Spleen (tissue), 11 donors: ENCODE data around the gene PRKCZ. TPM values are rescaled to one million over a fixed set of nuclear protein-coding genes. Genes with fewer than 3 reads are reported as not detected.

Experiments
- DNase-seq: peaks from one replicate; pipeline ENCODE4 v3.0.0-alpha.2; 2020
- H3K27ac ChIP-seq, 8 donors: fragments of 200-600 bp; sonication (generic) in 7 of 8; 1 replicate in 4 of 8; 2 replicates in 4 of 8; pipeline versions ENCODE4 v1.5.0 to v1.8.0; 2016 to 2021; ENCODE audit warnings: inconsistent platforms in 4 of 8, mild to moderate bottlenecking in 4 of 8, moderate library complexity in 1 of 8
- H3K27me3 ChIP-seq, 7 donors: fragments of 200-600 bp; sonication (generic) in 6 of 7; replicated peaks in 1 of 7; 1 replicate in 4 of 7; 2 replicates in 3 of 7; pipeline versions ENCODE4 v1.5.0 to v1.8.0; 2016 to 2021; ENCODE audit warnings: inconsistent platforms in 3 of 7, mild to moderate bottlenecking in 1 of 7
- H3K36me3 ChIP-seq, 6 donors: fragments of 200-600 bp; sonication (generic) in 5 of 6; 1 replicate in 4 of 6; 2 replicates in 2 of 6; pipeline versions ENCODE4 v1.5.0 to v1.8.0; 2016 to 2021; ENCODE audit warnings: inconsistent platforms in 2 of 6
- H3K4me1 ChIP-seq, 6 donors: fragments of 200-600 bp; sonication (generic) in 5 of 6; 1 replicate in 3 of 6; 2 replicates in 3 of 6; pipeline versions ENCODE4 v1.5.0 to v1.8.0; 2016 to 2021; ENCODE audit warnings: inconsistent platforms in 3 of 6
- H3K4me3 ChIP-seq, 8 donors: fragments of 200-600 bp; sonication (generic) in 7 of 8; 1 replicate in 4 of 8; 2 replicates in 4 of 8; pipeline versions ENCODE4 v1.5.0 to v1.8.0; 2016 to 2021; ENCODE audit warnings: inconsistent platforms in 4 of 8, mild to moderate bottlenecking in 4 of 8, moderate library complexity in 2 of 8
- H3K9me3 ChIP-seq, 8 donors: fragments of 200-600 bp; sonication (generic) in 7 of 8; 1 replicate in 4 of 8; 2 replicates in 4 of 8; pipeline versions ENCODE4 v1.5.0 to v1.8.0; 2016 to 2021; ENCODE audit warnings: inconsistent platforms in 4 of 8
- POLR2A ChIP-seq, 3 donors: fragments of 450-650 bp; IDR thresholded peaks; one replicate each; pipeline ENCODE4 v1.5.1; 2017; ENCODE audit warnings: antibody characterized with exemption in 3 of 3, mild to moderate bottlenecking in 1 of 3
- POLR2AphosphoS5 ChIP-seq, 3 donors: sonication (generic); formaldehyde crosslinking; IDR thresholded peaks; one replicate each; pipeline ENCODE4 v1.5.1; 2017; ENCODE audit warnings: antibody characterized with exemption in 3 of 3
- WGBS, 5 donors: extraction: QIAGEN DNeasy Blood & Tissue Kit in 3 of 5; methylation state at CpG; one replicate each; pipeline versions ENCODE4 v1.1.5 to v1.1.7; 2013 to 2018; 5-methylcytosine and 5-hydroxymethylcytosine counted together
- intact Hi-C: fragments of 100-400 bp; cut with DNase I; formaldehyde crosslinking; loops from one replicate; pipeline ENCODE4 v1.15.0; 2023; ENCODE audit warnings: low total_unique reads
- polyA plus RNA-seq, 3 donors: library from polyadenylated mRNA; stranded (reverse); fragments of 200-250 nt; gene quantifications; one replicate each; pipeline ENCODE4 v1.2.1, GENCODE V29; 2013
- total RNA-seq, 7 donors: library from RNA; depleted of rRNA in 3 of 7; stranded (reverse); fragments of >200 nt in 3 of 7; fragmentation: NEBNext Ultra II Directional in 4 of 7; extraction: Animal tissue kit (Norgen Biotek cat#: 25700) in 4 of 7; gene quantifications; one replicate each; pipeline versions ENCODE4 v1.1.0 to v1.2.1, GENCODE V29; 2016 to 2021
- TF ChIP-seq, protein P1 (sequence below), 11 experiments: fragments of 200-600 bp in 7 of 11; fragments of 450-650 bp in 4 of 11; sonication (generic) in 4 of 11; IDR thresholded peaks in 8 of 11; conservative IDR thresholded peaks in 3 of 11; 1 replicate in 7 of 11; 2 replicates in 4 of 11; pipeline versions ENCODE4 v1.4.0 to v1.8.0; 2016 to 2021; ENCODE audit warnings: antibody characterized with exemption in 11 of 11, inconsistent platforms in 4 of 11, mild to moderate bottlenecking in 1 of 11
- donor health status: healthy with polysubstance abuse.
- donor health status: DM: no; HTN: no; CAD: no; lungs with moderate emphysema.
- donor health status: DM: no; HTN: no; CAD: no.
- donor health status: Bipolar disorder and iron deficiency.
- donor health status: healthy.
- donor health status: DM: no; HTN: no; CAD: no.
- donor health status: DM: yes; HTN: yes; CAD: no.

The PRKCZ gene
- total and polyA plus RNA-seq, 10 donors, result 17.6 to 61.8 (median 34.0) TPM

DNA sequence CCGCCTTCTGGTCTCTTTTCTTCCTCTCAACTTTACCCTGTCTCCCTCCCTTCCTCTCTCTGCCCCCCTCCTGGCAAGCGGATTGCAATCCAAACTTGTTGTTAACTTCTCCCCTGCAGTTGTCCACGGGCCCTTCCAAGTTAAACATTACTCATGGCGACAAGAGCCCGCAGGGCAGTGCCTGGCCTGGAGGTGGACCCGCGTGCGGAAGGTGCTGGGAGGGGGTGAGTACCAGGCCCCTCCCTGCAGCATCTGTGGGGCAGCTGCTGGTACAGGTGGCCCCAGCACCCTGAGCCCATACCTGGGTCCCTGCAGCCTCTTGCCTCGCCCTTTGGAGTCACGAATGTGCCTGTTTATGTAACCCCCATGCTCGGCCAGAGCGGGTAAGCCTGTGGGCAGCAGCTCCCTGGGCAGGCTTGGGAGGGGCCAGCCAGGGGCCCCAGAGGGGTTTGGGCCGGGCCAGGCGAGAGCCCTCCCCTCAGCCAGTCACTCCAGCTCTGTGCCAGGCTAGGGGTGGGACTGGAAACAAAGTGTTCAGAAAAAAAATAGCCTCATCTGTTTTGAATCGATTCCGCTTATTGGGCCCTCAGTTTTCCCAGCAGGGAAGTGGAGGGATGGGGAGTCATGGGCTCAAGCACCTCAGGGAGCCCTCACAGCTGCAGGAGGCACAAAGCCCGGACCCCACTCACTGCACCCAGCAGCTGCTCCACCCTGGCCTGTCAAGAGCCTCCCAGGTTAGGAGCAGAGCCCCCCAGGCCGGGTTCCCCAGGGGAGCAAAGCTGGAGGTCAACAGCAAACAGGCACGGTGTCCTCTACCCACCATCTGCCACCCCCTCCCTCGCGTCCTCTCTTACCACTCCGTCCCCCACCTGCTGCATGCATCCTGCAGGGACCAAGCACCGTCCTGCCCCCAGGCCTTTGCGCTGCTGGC, 158.4 kb downstream of the PRKCZ start:
- Histone ChIP-seq H3K27me3 (peaks cover 0 to 16% (median 0%) of the 10 kb centered on the region in 7 donors), H3K4me1 (peaks cover 36 to 84% (median 61%) of the 10 kb centered on the region in 6 donors), H3K4me3 (no peak overlapping the region), H3K36me3 (no peaks in the 10 kb centered on the region), H3K9me3 (no peaks in the 10 kb centered on the region), H3K27ac (peak overlapping the region; percentile 66 to 91 (median 86))
- peak; percentile 76 for DNase-seq
- intact Hi-C loops, result no loop called here
- WGBS, 5 donors, result 72 to 82% (median 79%) methylated on average over 17 to 24 of the region's 24 CpGs
- TF ChIP-seq, protein P1, sequence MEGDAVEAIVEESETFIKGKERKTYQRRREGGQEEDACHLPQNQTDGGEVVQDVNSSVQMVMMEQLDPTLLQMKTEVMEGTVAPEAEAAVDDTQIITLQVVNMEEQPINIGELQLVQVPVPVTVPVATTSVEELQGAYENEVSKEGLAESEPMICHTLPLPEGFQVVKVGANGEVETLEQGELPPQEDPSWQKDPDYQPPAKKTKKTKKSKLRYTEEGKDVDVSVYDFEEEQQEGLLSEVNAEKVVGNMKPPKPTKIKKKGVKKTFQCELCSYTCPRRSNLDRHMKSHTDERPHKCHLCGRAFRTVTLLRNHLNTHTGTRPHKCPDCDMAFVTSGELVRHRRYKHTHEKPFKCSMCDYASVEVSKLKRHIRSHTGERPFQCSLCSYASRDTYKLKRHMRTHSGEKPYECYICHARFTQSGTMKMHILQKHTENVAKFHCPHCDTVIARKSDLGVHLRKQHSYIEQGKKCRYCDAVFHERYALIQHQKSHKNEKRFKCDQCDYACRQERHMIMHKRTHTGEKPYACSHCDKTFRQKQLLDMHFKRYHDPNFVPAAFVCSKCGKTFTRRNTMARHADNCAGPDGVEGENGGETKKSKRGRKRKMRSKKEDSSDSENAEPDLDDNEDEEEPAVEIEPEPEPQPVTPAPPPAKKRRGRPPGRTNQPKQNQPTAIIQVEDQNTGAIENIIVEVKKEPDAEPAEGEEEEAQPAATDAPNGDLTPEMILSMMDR (IDR thresholded peaks at IDR 0.05 in 8 of 11, conservative IDR thresholded peaks at IDR 0.05 in 3 of 11), result no peak
- TF ChIP-seq POLR2AphosphoS5 (IDR thresholded peaks at IDR 0.05) (no peak), POLR2A (IDR thresholded peaks at IDR 0.05) (no peak)

DNA sequence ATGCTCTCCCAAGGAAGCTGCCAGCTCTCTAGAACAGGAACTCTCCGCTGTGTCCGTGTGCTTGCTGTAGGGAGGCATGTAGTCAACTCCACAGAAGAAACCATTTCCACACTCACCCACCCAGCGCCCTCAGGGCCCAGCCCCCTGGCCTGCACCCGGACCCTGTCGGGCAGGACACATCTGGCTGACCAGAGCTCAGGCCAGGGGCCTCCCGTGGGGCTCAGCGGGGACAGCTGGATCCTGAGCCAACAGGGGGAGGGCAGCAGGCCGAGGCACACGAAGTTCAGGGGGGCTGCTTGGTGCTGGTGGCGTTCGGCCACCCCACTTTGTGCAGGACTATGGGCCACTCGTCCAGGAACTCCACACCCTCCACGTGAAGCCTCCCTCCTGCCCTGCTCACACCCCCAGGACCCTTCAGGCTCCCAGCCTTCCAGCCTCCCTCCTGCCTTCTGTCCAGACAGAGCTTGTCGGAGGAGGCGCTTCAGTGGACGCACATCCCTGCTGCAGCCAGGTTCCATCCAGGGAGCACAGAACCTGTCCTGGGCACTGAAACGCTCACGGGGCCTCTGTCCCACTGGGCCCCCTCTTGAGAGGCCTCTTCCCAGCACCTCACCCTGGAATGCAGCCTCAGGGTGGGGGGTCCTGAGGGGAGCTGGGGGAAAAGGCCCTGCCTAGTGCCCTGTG, 159.3 kb downstream of the PRKCZ start:
- Histone ChIP-seq H3K27ac (peak overlapping the region in 6 of 8 donors; percentile 5 to 91 (median 86)), H3K4me1 (peaks cover 36 to 84% (median 60%) of the 10 kb centered on the region in 6 donors), H3K9me3 (no peaks in the 10 kb centered on the region), H3K4me3 (no peak overlapping the region), H3K36me3 (no peaks in the 10 kb centered on the region), H3K27me3 (peaks cover 0 to 19% (median 0%) of the 10 kb centered on the region in 7 donors)
- peak; percentile 76 for DNase-seq
- intact Hi-C loops, result no loop called here
- no peak for TF ChIP-seq POLR2A (IDR thresholded peaks at IDR 0.05)
- TF ChIP-seq POLR2AphosphoS5 (IDR thresholded peaks at IDR 0.05), result no peak
- TF ChIP-seq, protein P1 (IDR thresholded peaks at IDR 0.05 in 8 of 11, conservative IDR thresholded peaks at IDR 0.05 in 3 of 11), result no peak
- 74 to 87% (median 79%) methylated on average over 13 to 18 of the region's 18 CpGs for WGBS, 5 donors

DNA sequence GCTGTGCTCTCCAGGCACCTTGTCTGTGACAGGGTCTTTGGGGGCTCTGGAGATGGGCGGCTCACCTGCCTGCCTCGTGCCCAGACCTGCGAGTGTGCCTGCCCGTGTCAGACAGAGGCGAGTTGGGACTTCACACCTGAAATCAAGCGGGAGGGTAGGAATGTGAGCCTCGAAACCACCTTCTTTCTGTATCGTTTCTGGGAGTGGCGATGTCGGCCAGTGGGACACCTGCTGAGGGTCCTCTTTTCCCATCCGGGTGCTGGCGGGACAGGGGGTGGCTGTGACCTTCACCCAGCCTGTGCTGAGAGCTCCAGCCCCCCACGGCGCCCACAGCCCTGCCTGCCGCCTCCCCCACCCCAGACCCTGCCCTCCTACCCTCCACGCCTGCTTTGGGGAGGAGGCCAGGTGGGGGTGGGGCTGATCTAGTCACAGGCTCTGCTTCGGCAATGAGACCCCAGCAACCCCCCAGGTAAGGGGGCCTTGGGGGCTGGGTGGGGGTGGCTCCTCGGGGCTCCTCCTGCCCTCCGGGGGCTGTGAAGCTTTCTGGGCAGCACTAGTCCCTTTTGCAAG, 160.0 kb downstream of the PRKCZ start:
- Histone ChIP-seq H3K27ac (peak overlapping the region in 5 of 8 donors; percentile 5 to 91 (median 87)), H3K4me3 (no peak overlapping the region), H3K27me3 (peaks cover 0 to 19% (median 0%) of the 10 kb centered on the region in 7 donors), H3K9me3 (no peaks in the 10 kb centered on the region), H3K4me1 (peaks cover 36 to 90% (median 65%) of the 10 kb centered on the region in 6 donors), H3K36me3 (no peaks in the 10 kb centered on the region)
- 79 to 90% (median 87%) methylated on average over 18 to 19 of the region's 19 CpGs for WGBS, 5 donors
- no peak for TF ChIP-seq POLR2A (IDR thresholded peaks at IDR 0.05)
- TF ChIP-seq POLR2AphosphoS5 (IDR thresholded peaks at IDR 0.05), result no peak
- TF ChIP-seq, protein P1 (IDR thresholded peaks at IDR 0.05 in 8 of 11, conservative IDR thresholded peaks at IDR 0.05 in 3 of 11), result no peak
- DNase-seq, result peak; percentile 67
- intact Hi-C loops, result no loop called here
